Glomerular visceral epithelial cell (primary cell): ENCODE results near the gene CMTR1.

ENCODE experiments used
- DNase-seq: peaks from one replicate; pipeline ENCODE4 v3.0.0-alpha.2; 2016; ENCODE audit errors: extremely low spot score

CMTR1 gene

GRCh38 chr6:37514321-37514771 is 81.3 kb downstream of the CMTR1 start:
- DNase-seq = peak; percentile 52

DNA sequence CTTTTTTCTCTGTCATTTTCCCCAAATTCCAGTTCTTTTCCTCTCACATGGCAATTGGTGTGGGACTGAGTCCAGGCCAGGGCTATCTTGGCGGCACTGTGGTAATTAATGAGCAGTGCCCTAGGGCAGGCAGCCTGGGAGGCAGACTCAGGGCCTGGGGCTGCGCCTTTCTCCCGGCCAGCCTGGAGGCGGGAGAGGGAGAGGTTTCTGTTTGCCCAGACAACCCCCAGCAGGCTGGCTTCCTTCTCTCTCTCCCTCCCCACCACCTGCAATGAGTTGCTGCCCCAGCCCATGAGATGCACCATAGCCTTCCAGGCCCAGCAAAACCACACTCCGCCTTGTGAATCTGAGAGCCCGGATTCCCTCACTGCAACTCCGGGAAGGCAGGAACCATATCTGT is 81.8 kb downstream of the CMTR1 start:
- no peak for DNase-seq

GRCh38 chr6:37515712-37516075 is 82.7 kb downstream of the CMTR1 start:
- no peak for DNase-seq

DNA sequence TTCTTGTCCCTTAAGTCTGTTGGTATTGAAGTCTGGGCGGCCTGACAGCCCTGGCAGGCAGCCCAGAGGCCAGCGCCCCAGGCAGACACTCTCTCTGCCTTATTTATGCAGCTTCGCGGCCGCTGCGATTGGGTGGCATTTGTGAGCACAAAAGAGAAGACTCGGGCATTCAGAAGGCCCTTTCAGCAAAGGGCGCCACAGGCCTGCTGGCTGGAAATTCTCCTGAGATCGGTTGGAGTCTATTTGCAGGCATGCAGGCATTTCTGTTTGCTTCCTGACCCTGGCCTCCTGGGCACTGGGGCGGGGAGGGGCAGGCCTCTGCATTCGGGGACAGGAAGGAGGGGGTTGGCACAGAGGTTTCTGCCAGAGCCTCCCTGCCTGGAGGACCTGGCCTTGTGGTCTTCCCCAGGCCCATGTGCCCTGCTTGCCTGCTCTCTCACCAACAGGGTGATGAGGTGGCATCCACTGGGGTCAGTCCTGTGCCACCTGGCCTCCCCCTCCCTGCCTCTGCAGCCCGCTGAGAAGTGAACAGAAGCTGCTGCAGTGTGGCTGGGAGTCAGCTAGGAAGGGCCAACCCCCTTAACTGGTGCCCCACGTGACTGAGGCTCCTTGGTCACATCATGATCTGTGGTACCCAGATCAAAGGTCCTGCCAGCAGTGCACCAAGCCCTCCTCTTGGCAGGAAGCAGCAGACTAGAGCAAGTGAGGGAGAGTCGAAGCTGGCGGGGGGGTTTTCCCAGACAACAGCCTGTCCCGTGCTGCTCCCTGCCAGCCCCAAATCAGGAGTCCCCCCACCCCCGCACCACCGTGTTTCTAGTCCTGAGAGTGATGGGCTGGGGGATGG is 83.3 kb downstream of the CMTR1 start:
- no peak for DNase-seq

GRCh38 chr6:37516920-37517405 is 83.9 kb downstream of the CMTR1 start:
- DNase-seq = no peak

- no peak for DNase-seq
Measured at GRCh38 chr6:37517411-37517812, 84.4 kb downstream of the CMTR1 start.

DNA sequence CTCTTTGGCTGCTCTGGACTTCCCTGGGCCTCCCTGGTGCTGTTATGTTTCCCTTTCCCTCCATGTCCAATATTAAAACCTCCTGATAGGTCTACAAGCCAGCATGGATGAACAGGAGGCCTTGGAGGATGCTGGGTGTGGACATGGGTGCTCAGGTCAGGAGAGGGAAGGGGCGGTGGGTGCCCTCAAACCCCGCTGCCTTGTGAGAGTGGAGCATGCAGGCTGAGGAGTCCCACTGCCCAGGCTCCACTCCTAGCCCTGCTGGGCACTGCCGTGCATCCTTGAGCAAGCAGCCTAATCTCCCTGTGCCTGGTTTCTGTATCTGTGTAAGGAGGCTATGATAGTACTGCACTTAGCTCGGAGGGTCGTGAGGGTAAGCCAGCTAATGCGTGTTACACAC is 85.1 kb downstream of the CMTR1 start:
- no peak for DNase-seq

DNA sequence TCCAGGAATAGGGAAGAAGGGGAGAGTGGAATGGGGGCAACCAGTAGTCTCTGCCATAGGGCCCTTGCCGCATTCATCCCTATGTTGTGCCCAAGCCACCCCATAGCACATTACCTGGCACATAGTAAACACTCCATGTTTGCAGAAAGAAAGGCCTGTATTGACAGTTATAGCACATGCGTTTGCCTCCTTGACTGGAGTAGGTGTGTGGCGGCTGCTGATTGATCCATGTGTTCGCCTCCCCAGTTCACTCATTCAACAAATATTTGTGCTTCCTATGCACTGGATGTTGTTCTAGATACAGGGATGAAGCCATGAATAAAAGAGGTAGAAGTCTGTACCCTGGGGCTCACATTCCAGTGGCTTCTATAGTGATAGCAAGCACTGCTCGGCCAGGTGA is 86.4 kb downstream of the CMTR1 start:
- DNase-seq = no peak

DNA sequence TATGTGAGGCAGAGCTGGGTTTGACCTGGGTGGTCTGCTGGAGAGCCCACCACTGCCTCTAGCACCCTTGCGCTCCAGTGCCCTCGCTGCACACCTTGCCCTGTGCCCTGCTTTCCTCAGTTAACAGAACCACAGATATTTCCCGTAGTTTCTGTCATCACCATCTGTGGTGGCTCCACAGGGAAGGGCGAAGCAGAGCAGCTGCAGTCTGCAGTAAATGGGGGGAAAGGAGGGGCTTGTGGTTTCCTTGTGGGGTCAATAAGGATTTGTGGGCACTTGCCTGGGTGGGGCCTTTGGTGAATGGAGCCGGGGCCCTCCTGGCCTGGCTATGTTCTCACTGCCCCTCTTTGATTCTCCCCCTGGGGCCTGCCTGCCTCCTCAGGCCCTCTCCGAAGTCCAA is 87.9 kb downstream of the CMTR1 start:
- no peak for DNase-seq

- no peak for DNase-seq
Measured at GRCh38 chr6:37521674-37522073, 88.7 kb downstream of the CMTR1 start.

GRCh38 chr6:37522836-37523235 is 89.8 kb downstream of the CMTR1 start:
- no peak for DNase-seq

DNA sequence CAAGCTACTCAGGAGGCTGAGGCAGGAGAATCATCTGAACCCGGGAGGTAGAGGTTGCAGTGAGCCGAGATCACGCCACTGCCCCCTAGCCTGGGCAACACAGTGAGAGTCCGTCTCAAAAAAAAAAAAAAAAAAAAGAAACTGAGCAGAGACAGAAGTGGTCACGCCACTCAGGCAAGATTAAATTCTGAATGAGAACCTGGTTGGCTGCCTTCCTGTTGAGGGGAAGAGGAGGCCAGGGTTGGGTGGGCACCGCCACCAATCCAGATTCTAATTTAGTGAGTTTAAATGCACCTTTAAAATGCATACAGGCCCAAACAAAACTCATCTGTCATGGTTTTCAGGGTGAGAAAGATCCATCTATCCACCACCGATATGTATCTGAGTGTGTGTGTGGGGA is 90.4 kb downstream of the CMTR1 start:
- DNase-seq = no peak

DNA sequence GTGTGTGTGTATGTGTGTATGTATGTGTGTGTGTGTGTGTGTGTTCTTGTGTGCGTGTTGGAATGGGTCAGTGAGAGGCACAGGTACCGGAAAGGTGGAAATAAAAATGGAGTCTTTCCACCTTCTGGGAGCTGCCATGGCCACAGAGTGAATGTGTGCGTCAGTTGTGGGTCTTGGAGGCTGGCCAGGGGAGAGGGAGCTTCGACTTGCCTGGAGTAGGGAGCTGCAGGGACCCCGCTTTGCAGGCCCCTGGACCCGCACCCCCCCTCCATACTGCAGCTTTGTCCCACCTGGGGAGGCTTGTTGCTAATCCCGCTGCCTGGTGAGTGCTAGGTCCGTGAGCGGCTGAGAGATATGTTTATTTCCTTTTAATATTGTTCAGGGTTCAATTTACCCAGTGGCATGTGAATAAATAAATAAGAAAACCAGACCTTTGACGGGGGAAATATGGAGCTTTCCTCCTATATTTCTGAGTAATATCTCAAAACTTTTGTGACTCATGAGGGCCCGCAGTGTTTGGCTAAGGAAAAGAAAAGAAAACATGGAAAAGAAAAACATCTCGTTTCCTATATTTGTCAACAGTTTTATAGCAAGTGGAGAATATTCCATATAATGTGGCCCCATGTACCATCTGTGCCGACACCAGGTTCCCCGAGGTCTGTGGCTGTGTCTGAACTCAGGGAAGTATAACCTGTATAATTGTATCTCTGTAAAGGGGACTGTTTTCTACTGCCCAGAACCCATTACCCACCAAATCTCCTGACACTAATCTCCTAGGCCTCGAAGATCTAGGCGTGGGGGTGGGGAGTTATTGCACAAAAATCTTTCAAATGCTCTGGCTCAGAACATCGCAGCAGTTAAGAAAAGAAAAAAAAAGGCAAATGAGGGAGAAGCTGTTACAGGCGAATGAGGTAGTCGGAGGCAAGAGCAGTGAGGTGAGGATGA is 91.3 kb downstream of the CMTR1 start:
- DNase-seq = peak; percentile 31

GRCh38 chr6:37524970-37525318 is 91.9 kb downstream of the CMTR1 start:
- no peak for DNase-seq

- DNase-seq = no peak
Measured at GRCh38 chr6:37525460-37526357, 92.7 kb downstream of the CMTR1 start.

GRCh38 chr6:37528541-37528940 is 95.5 kb downstream of the CMTR1 start:
- no peak for DNase-seq

DNA sequence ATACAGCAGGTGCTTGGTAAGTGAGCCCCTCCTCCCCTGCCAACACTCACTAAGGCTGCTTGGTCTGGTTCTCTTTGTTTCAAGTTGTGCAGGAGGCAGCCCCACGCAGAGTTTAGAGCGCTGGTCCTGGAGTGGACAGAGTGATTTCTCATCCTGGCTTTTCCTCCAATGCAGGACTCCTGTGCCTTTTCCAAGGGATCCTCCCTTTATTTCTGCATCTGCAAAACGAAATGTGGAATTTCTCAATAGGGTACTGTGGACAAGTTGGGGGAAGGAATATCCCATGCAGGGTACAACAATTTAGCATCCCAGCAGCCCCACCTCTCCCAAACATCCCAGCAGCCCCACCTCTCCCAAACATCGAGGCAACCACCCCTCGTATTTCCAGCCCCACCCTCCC is 97.3 kb downstream of the CMTR1 start:
- DNase-seq = no peak

DNA sequence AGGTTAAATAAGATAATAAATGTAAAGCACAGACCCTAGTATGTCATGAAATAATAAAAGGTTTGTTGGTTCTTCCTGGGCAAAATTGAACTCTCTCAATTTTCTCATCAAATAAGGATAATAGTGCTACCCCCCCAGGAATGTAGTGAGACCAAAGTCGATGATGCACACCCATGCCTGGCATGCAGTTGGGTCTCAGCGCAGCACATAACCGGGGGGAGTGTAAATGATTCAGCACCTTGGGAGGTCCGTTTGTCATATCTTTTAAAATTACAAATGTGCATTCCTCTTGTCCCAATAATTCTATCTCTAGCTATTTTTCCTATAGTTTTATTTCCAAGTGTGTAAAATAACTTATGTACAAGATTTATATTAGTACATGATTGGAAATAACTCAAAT is 98.0 kb downstream of the CMTR1 start:
- DNase-seq = peak; percentile 61
